HG03469 (cell line): ENCODE results near the gene PROM2.

Experiments
- ATAC-seq: cut with Tn5 transposase; IDR thresholded peaks from one replicate; pipeline ENCODE4 v1.9.1; 2021; ENCODE audit warnings: mild to moderate bottlenecking, moderate library complexity, moderate number of reproducible peaks; ENCODE audit not compliant: unreplicated experiment

Gene PROM2

GRCh38 chr2:95336406-95336805, 62.2 kb downstream of the PROM2 start:
- no peak for ATAC-seq

DNA sequence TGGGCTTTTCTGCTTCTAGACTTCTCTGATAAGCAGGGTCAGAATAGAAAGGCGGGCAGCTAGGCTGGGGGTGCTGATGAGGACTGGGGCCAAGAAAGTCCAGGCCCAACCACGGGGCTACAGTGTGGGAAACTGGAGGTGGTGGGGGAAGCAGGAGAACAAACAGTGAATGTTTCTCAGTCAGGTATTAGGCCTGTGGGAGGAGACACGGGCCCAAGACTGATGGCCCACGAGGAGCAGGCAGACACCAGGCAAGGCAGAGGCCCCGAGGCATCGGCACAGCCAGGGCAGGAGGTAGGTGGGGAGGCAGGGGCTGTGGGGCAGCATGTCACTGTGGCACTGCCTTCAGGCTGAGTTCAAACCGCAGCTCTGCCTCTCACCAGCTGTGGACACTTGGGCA, 63.6 kb downstream of the PROM2 start:
- no peak for ATAC-seq
